Renal pelvis (tissue), 3 donors: ENCODE results near the gene SPRED1. TPM values are rescaled to one million over a fixed set of nuclear protein-coding genes. Genes with fewer than 3 reads are reported as not detected.

Experiments
- polyA plus RNA-seq, 3 donors: library from polyadenylated mRNA; unstranded; fragments of 120-200 nt; gene quantifications; one replicate each; pipeline ENCODE4 v1.2.1, GENCODE V29; 2013; ENCODE audit not compliant: insufficient read length in 3 of 3

SPRED1 gene
- polyA plus RNA-seq, 3 donors, result 28.6 to 29.5 (median 28.9) TPM

Other genes with a start within 250 kb of the SPRED1 start
- 10 to 100 TPM; 67.3 to 75.6 (median 74.4) TPM for gene FAM98B, start 201.3 kb downstream of the SPRED1 start, polyA plus RNA-seq